ENCODE results near the gene GRB10.

GRB10 gene

DNA sequence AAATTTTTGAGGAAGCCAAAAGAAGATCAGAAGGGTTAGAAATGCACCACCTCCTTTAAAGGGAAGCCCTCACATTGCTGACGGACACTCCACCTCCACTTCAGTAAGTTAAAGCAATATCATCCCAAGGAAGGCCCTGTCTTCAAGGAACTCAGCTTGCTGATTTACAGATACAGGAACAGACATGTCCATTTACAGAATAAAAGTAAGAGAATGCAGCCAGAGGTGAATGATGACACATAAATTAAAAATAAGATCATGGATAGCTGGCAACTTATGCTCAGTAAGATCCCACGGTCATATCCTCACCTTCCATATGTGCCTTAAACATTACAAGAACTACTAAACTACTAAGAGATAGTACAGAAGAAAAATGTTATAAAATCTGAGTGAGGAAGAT is 20.4 kb downstream of the GRB10 start:
- Histone ChIP-seq H3K4me2 (no peak overlapping the region), H3K4me1 (ENCODE audit: low read depth, poor library complexity, severe bottlenecking) (no peaks in the 10 kb centered on the region), H3K27ac (no peak overlapping the region), H4K20me1 (ENCODE audit: insufficient read depth) (no peaks in the 10 kb centered on the region), H3K9ac (no peak overlapping the region), H3K36me3 (ENCODE audit: insufficient read depth) (no peaks in the 10 kb centered on the region), H2AFZ (ENCODE audit: low read depth) (no peak overlapping the region), H3K27me3 (ENCODE audit: insufficient read depth, low read depth) (no peaks in the 10 kb centered on the region), H3K79me2 (ENCODE audit: insufficient read depth, low read depth) (0 out of 2 replicates have a peak, but pooled peaks cover 6% of the 10 kb centered on the region), H3K4me3 (IDR thresholded peaks at IDR 0.05; ENCODE audit: insufficient read depth, low read depth, low read length) (no peak overlapping the region)
- TF ChIP-seq, protein P1, sequence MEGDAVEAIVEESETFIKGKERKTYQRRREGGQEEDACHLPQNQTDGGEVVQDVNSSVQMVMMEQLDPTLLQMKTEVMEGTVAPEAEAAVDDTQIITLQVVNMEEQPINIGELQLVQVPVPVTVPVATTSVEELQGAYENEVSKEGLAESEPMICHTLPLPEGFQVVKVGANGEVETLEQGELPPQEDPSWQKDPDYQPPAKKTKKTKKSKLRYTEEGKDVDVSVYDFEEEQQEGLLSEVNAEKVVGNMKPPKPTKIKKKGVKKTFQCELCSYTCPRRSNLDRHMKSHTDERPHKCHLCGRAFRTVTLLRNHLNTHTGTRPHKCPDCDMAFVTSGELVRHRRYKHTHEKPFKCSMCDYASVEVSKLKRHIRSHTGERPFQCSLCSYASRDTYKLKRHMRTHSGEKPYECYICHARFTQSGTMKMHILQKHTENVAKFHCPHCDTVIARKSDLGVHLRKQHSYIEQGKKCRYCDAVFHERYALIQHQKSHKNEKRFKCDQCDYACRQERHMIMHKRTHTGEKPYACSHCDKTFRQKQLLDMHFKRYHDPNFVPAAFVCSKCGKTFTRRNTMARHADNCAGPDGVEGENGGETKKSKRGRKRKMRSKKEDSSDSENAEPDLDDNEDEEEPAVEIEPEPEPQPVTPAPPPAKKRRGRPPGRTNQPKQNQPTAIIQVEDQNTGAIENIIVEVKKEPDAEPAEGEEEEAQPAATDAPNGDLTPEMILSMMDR (conservative IDR thresholded peaks at IDR 0.05; ENCODE audit: low read depth, low read length): no peak

DNA sequence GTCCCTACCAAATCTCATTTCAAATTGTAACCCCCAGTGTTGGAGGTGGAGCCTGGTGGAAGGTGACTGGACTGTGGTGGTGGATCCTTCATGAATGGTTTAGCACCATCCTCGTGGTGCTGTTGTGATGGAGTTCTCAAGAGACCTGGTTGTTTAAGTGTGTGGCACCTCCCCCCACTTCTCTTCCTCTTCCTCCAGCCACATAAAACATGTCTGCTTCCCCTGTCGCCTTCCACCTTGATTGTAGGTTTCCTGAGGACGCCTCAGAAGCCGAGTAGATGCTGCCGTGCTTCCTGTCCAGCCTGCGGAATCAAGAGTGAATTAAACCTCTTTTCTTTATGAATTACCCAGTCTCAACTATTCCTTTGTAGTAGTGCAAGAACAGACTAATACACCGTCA is 21.0 kb downstream of the GRB10 start:
- no peak overlapping the region for H3K4me2 ChIP-seq
- no peak overlapping the region for H3K9ac ChIP-seq
- no peaks in the 10 kb centered on the region for H3K4me1 ChIP-seq (ENCODE audit: low read depth, poor library complexity, severe bottlenecking)
- no peak overlapping the region for H2AFZ ChIP-seq (ENCODE audit: low read depth)
- H4K20me1 ChIP-seq (ENCODE audit: insufficient read depth): no peaks in the 10 kb centered on the region
- H3K27me3 ChIP-seq (ENCODE audit: insufficient read depth, low read depth): no peaks in the 10 kb centered on the region
- H3K36me3 ChIP-seq (ENCODE audit: insufficient read depth): no peaks in the 10 kb centered on the region
- H3K79me2 ChIP-seq (ENCODE audit: insufficient read depth, low read depth): 0 out of 2 replicates have a peak, but pooled peaks cover 6% of the 10 kb centered on the region
- no peak overlapping the region for H3K4me3 ChIP-seq (IDR thresholded peaks at IDR 0.05; ENCODE audit: insufficient read depth, low read depth, low read length)
- TF ChIP-seq, protein P1 (conservative IDR thresholded peaks at IDR 0.05; ENCODE audit: low read depth, low read length): no peak
- H3K27ac ChIP-seq: no peak overlapping the region

DNA sequence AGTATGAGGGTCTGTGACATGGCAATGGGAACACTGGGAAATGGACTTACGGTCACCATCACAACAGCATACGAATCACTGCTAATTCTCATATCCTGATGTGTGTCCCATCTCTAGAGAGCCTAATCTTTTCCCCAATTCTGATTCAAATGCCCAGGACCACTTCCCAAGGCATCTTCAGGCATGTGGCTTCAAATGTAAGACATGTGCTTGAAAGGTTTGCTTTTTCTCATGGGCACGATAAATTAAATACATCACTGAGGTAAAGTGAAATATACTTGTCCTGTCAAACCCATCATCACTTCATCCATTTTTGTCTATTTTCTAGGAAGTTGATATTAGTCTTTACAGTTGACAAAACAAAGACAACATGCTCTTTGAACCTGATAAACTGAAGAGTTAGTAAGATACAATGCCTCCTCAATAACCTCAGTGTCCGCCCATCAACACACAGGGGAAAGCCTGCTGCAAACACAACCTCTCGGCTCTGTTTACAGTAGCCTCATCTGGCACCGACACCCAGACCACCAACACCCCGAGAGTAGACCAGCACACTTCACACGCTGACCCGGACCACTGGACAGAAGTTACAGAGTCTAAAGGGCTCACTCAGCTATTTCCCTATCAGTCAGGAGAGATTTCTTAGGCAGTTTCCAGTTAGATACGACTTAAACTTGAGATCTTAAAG is 24.8 kb downstream of the GRB10 start:
- H2AFZ ChIP-seq (ENCODE audit: low read depth): no peak overlapping the region
- H3K27me3 ChIP-seq (ENCODE audit: insufficient read depth, low read depth): no peaks in the 10 kb centered on the region
- no peaks in the 10 kb centered on the region for H3K36me3 ChIP-seq (ENCODE audit: insufficient read depth)
- TF ChIP-seq, protein P1 (conservative IDR thresholded peaks at IDR 0.05; ENCODE audit: low read depth, low read length): no peak
- H3K4me2 ChIP-seq: no peak overlapping the region
- H3K4me3 ChIP-seq (IDR thresholded peaks at IDR 0.05; ENCODE audit: insufficient read depth, low read depth, low read length): no peak overlapping the region
- no peaks in the 10 kb centered on the region for H3K79me2 ChIP-seq (ENCODE audit: insufficient read depth, low read depth)
- no peaks in the 10 kb centered on the region for H4K20me1 ChIP-seq (ENCODE audit: insufficient read depth)
- H3K4me1 ChIP-seq (ENCODE audit: low read depth, poor library complexity, severe bottlenecking): no peaks in the 10 kb centered on the region
- H3K27ac ChIP-seq: no peak overlapping the region
- H3K9ac ChIP-seq: no peak overlapping the region

DNA sequence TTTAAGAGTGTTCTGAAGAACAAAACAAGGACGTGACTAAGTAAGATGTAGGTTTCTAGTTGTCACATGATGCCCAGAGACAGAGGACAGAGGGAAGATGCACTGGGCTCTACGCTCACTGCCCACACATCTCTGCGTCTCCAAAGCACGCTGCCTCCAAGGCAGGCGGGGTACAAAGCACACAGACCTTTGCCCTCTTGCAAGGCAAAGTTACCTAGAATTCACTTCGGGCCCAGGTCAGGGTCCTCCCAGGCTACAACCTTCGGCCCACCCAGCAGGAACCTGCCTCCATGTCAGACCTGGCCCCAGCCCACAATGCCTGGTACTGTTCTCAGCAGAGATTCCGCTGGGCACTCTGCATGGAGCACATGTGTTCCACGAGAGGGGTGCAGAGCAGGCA is 26.5 kb downstream of the GRB10 start:
- TF ChIP-seq, protein P1 (conservative IDR thresholded peaks at IDR 0.05; ENCODE audit: low read depth, low read length): no peak
- no peak overlapping the region for H3K4me2 ChIP-seq
- H2AFZ ChIP-seq (ENCODE audit: low read depth): no peak overlapping the region
- H3K9ac ChIP-seq: no peak overlapping the region
- H3K36me3 ChIP-seq (ENCODE audit: insufficient read depth): no peaks in the 10 kb centered on the region
- H3K4me1 ChIP-seq (ENCODE audit: low read depth, poor library complexity, severe bottlenecking): no peaks in the 10 kb centered on the region
- no peak overlapping the region for H3K27ac ChIP-seq
- no peaks in the 10 kb centered on the region for H3K79me2 ChIP-seq (ENCODE audit: insufficient read depth, low read depth)
- H3K4me3 ChIP-seq (IDR thresholded peaks at IDR 0.05; ENCODE audit: insufficient read depth, low read depth, low read length): no peak overlapping the region
- no peaks in the 10 kb centered on the region for H4K20me1 ChIP-seq (ENCODE audit: insufficient read depth)
- H3K27me3 ChIP-seq (ENCODE audit: insufficient read depth, low read depth): no peaks in the 10 kb centered on the region
